MCF 10A (cell line): Measurements from ENCODE around the gene SEMA3A. TPM values are rescaled to one million over a fixed set of nuclear protein-coding genes. Genes with fewer than 3 reads are reported as not detected.

ENCODE experiments used
- BruUV-seq: library from RNA; stranded (reverse); fragments of 400-500 nt; replicated peaks from 2 replicates; lab custom pipeline; 2021; lab: Mats Ljungman, UMichigan
- CTCF ChIA-PET: fragments of 300-600 bp; sonication (Branson Sonifier 250); formaldehyde crosslinking; extraction: SDS; loops from one replicate; lab custom pipeline; 2021; ENCODE audit warnings: antibody characterized with exemption, inconsistent platforms; lab: Yijun Ruan, JAX
- POLR2A ChIA-PET: fragments of 300-600, 350-650 bp; sonication (Branson Sonifier 250); formaldehyde crosslinking; extraction: SDS; loops from one replicate; lab custom pipeline; 2020; ENCODE audit warnings: antibody characterized with exemption, inconsistent platforms; lab: Yijun Ruan, JAX
- DNase-seq: peaks from one replicate; pipeline ENCODE4 v3.0.0-alpha.2; 2018; ENCODE audit not compliant: unreplicated experiment
- H3K27ac Mint-ChIP-seq: one replicate; pipeline ENCODE4 v1.8.0; 2022; ENCODE audit warnings: mild to moderate bottlenecking, low read depth, mixed read lengths; ENCODE audit not compliant: unreplicated experiment
- H3K27me3 Mint-ChIP-seq: one replicate; pipeline ENCODE4 v1.8.0; 2022; ENCODE audit warnings: mixed read lengths; ENCODE audit not compliant: insufficient read depth, unreplicated experiment
- H3K36me3 Mint-ChIP-seq: one replicate; pipeline ENCODE4 v1.8.0; 2022; ENCODE audit warnings: mild to moderate bottlenecking, moderate library complexity, mixed read lengths; ENCODE audit not compliant: insufficient read depth, unreplicated experiment
- H3K4me1 Mint-ChIP-seq: one replicate; pipeline ENCODE4 v1.8.0; 2022; ENCODE audit warnings: mixed read lengths; ENCODE audit not compliant: insufficient read depth, unreplicated experiment
- H3K4me3 Mint-ChIP-seq: one replicate; pipeline ENCODE4 v1.8.0; 2022; ENCODE audit warnings: mild to moderate bottlenecking, moderate library complexity, mixed read lengths; ENCODE audit not compliant: unreplicated experiment
- H3K9me3 Mint-ChIP-seq: one replicate; pipeline ENCODE4 v1.8.0; 2022; ENCODE audit warnings: mixed read lengths; ENCODE audit not compliant: unreplicated experiment
- CTCF ChIP-seq: fragments of 200-600 bp; IDR thresholded peaks from one replicate; pipeline ENCODE4 v1.8.0; 2022; ENCODE audit warnings: antibody characterized with exemption, mild to moderate bottlenecking; ENCODE audit not compliant: unreplicated experiment
- intact Hi-C: fragments of 100-400 bp; cut with micrococcal nuclease; formaldehyde crosslinking; loops from 2 replicates; pipeline ENCODE4 v1.14.1; 2022
- total RNA-seq: library from RNA; stranded (reverse); gene quantifications from 2 replicates; pipeline ENCODE4 v1.2.3, GENCODE V29; 2022

Gene SEMA3A
- total RNA-seq, 1 experiment from 2014 or later = 3.2 TPM

GRCh38 chr7:84177758-84178412 lies 16.7 kb downstream of the SEMA3A start:
- POLR2A ChIA-PET = no interaction called here
- Mint-ChIP-seq H3K9me3 (no peaks in the 10 kb centered on the region), H3K4me1 (no peaks in the 10 kb centered on the region), H3K4me3 (no peak overlapping the region), H3K36me3 (no peaks in the 10 kb centered on the region), H3K27me3 (no peaks in the 10 kb centered on the region), H3K27ac (no peak overlapping the region)
- intact Hi-C loops = no loop called here
- CTCF ChIA-PET = interaction anchor here (1.2 kb wide), 1 partner anchor 9 kb away, joined by 5 read pairs; no protein-coding TSS in a partner anchor
- BruUV-seq = no TSS peak
- TF ChIP-seq CTCF = no peak
- DNase-seq = peak; percentile 1

DNA sequence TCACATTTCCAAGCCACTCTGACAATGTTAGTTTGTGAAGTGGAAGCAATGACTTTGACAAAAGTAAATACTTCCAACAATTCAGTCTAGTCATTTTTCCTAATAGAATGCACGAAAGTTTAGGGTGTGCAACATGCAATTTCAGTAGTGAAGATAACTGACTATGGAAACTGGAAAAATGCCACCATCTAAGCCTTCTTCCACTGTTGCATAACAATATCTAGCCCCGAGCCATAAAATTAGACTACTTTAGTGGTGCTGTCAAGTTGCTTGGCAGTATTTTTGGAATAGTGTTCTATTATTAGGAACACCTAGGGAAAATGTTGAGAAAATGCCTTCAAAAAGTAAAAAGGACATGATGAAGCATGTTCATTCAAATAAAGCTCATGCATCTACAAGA lies 17.9 kb downstream of the SEMA3A start:
- no peak overlapping the region for H3K4me3 Mint-ChIP-seq
- POLR2A ChIA-PET = interaction anchor here (0.7 kb wide), 1 partner anchor 17 kb away, joined by 4 read pairs; no protein-coding TSS in a partner anchor
- TF ChIP-seq CTCF = no peak
- peak; percentile 75 for DNase-seq
- H3K36me3 Mint-ChIP-seq = no peaks in the 10 kb centered on the region
- H3K4me1 Mint-ChIP-seq = no peaks in the 10 kb centered on the region
- CTCF ChIA-PET = interaction anchor here (1.2 kb wide), 1 partner anchor 10 kb away, joined by 5 read pairs; no protein-coding TSS in a partner anchor
- no peaks in the 10 kb centered on the region for H3K27me3 Mint-ChIP-seq
- intact Hi-C loops = no loop called here
- no TSS peak for BruUV-seq
- H3K27ac Mint-ChIP-seq = no peak overlapping the region
- H3K9me3 Mint-ChIP-seq = no peaks in the 10 kb centered on the region

GRCh38 chr7:84175461-84175860 lies 19.1 kb downstream of the SEMA3A start:
- BruUV-seq = no TSS peak
- no peak for TF ChIP-seq CTCF
- ChIA-PET CTCF (interaction anchor here (0.6 kb wide), 1 partner anchor 866 kb away, joined by 3 read pairs; no protein-coding TSS in a partner anchor), POLR2A (no interaction called here)
- Mint-ChIP-seq H3K27me3 (no peaks in the 10 kb centered on the region), H3K36me3 (no peaks in the 10 kb centered on the region), H3K27ac (no peak overlapping the region), H3K4me1 (no peaks in the 10 kb centered on the region), H3K9me3 (no peaks in the 10 kb centered on the region), H3K4me3 (no peak overlapping the region)
- DNase-seq = no peak
- intact Hi-C loops = no loop called here

- no peak for TF ChIP-seq CTCF
- no peaks in the 10 kb centered on the region for H3K9me3 Mint-ChIP-seq
- H3K4me3 Mint-ChIP-seq = no peak overlapping the region
- no peak for DNase-seq
- intact Hi-C loops = no loop called here
- ChIA-PET POLR2A (interaction anchor here (1.0 kb wide), 1 partner anchor 9 kb away, joined by 3 read pairs; no protein-coding TSS in a partner anchor), CTCF (interaction anchor here (0.9 to 1.2 kb wide), 3 partner anchors 8 to 235 kb away, joined by 3 read pairs; no protein-coding TSS in a partner anchor)
- no peaks in the 10 kb centered on the region for H3K4me1 Mint-ChIP-seq
- no peaks in the 10 kb centered on the region for H3K27me3 Mint-ChIP-seq
- no peak overlapping the region for H3K27ac Mint-ChIP-seq
- no peaks in the 10 kb centered on the region for H3K36me3 Mint-ChIP-seq
- BruUV-seq = no TSS peak
These were observed 23.9 kb downstream of the SEMA3A start for GRCh38 chr7:84170646-84171045.
